HEK293T (cell line): ENCODE results near the gene MYO9A.

Experiments used
- BHLHE40 ChIP-seq: fragments of 450-650 bp; IDR thresholded peaks from 2 replicates; pipeline ENCODE4 v1.6.1; 2016; ENCODE audit warnings: mild to moderate bottlenecking, moderate library complexity, borderline replicate concordance
- CTBP1 ChIP-seq: fragments of 450-650 bp; IDR thresholded peaks from 2 replicates; pipeline ENCODE4 v1.6.1; 2016; ENCODE audit warnings: borderline replicate concordance
- ELF4 ChIP-seq: fragments of 450-650 bp; IDR thresholded peaks from 2 replicates; pipeline ENCODE4 v1.6.1; 2017; ENCODE audit warnings: antibody characterized with exemption
- FOXA1 ChIP-seq: fragments of 450-650 bp; IDR thresholded peaks from 2 replicates; pipeline ENCODE4 v1.6.1; 2016; ENCODE audit warnings: mild to moderate bottlenecking
- FOXM1 ChIP-seq: fragments of 450-650 bp; IDR thresholded peaks from 2 replicates; pipeline ENCODE4 v1.6.1; 2017; ENCODE audit warnings: mild to moderate bottlenecking, borderline replicate concordance
- L3MBTL2 ChIP-seq: fragments of 450-650 bp; conservative IDR thresholded peaks from 2 replicates; pipeline ENCODE4 v1.6.1; 2016; ENCODE audit warnings: mild to moderate bottlenecking
- NFRKB ChIP-seq: fragments of 450-650 bp; IDR thresholded peaks from 2 replicates; pipeline ENCODE4 v1.6.1; 2016; ENCODE audit warnings: mild to moderate bottlenecking, moderate library complexity
- SP1 ChIP-seq: fragments of 450-650 bp; IDR thresholded peaks from 2 replicates; pipeline ENCODE4 v1.6.1; 2017
- SUZ12 ChIP-seq: fragments of 450-650 bp; IDR thresholded peaks from 2 replicates; pipeline ENCODE4 v1.6.1; 2016; ENCODE audit warnings: mild to moderate bottlenecking
- TARDBP ChIP-seq: fragments of 450-650 bp; IDR thresholded peaks from 2 replicates; pipeline ENCODE4 v1.6.1; 2016
- ZNF384 ChIP-seq: fragments of 450-650 bp; IDR thresholded peaks from 2 replicates; pipeline ENCODE4 v1.6.1; 2016
- TF ChIP-seq, protein P1 (sequence below): fragments of 450-650 bp; IDR thresholded peaks from 2 replicates; pipeline ENCODE4 v1.6.1; 2016

DNA sequence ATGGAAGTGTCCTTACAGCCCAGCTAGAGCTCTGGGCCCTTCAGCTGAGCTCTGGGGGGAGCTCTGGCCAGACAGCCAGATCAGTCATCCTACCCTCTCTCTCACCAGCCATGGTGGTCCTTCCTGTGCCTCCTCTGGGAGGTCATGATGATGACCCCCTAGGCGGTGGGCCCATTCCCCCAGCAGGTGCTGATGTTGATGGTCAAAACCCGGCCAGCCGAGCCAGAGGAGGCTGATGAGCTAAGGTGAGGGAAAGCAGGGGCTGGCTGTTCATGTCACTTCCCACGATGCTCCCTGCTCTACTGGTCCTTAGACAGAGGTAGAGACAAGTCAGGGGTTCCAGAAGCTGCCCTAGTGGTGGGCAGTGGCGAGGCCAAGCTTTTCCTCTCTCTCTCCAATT is 44.6 kb upstream of the MYO9A start:
- TF ChIP-seq SP1 (no peak), ELF4 (no peak), FOXM1 (no peak), FOXA1 (no peak), NFRKB (no peak), TARDBP (no peak), CTBP1 (no peak), BHLHE40 (no peak), L3MBTL2 (no peak), SUZ12 (no peak), ZNF384 (no peak)
- TF ChIP-seq, protein P1, sequence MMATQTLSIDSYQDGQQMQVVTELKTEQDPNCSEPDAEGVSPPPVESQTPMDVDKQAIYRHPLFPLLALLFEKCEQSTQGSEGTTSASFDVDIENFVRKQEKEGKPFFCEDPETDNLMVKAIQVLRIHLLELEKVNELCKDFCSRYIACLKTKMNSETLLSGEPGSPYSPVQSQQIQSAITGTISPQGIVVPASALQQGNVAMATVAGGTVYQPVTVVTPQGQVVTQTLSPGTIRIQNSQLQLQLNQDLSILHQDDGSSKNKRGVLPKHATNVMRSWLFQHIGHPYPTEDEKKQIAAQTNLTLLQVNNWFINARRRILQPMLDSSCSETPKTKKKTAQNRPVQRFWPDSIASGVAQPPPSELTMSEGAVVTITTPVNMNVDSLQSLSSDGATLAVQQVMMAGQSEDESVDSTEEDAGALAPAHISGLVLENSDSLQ: no peak
